ENCODE results near the gene ADGRL1. TPM values are rescaled to one million over a fixed set of nuclear protein-coding genes. Genes with fewer than 3 reads are reported as not detected.

The ADGRL1 gene
- total RNA-seq, 2 experiments from 2014 or later, result 2.6 to 8.2 TPM

- POLR2A ChIA-PET, result interaction anchor here (0.7 kb wide), 1 partner anchor 16 kb away, joined by 7 read pairs; no protein-coding TSS in a partner anchor
- intact Hi-C loops (cut with micrococcal nuclease; ENCODE audit: unreplicated experiment), result no loop called here
These were observed 53.3 kb downstream of the ADGRL1 start for GRCh38 chr19:14152713-14153112.

GRCh38 chr19:14150770-14151661, 55.0 kb downstream of the ADGRL1 start:
- Histone ChIP-seq H4K20me1 (ENCODE audit: insufficient read depth, low read length) (no peaks in the 10 kb centered on the region), H3K79me2 (ENCODE audit: insufficient read depth, low read depth, low read length) (no peaks in the 10 kb centered on the region), H3K4me3 (ENCODE audit: low read depth, low read length, poor library complexity, severe bottlenecking) (no peak overlapping the region), H3K36me3 (ENCODE audit: insufficient read depth, low read length) (no peaks in the 10 kb centered on the region), H2AFZ (ENCODE audit: low read length) (no peak overlapping the region), H3K4me1 (ENCODE audit: insufficient read depth, low read length, poor library complexity, severe bottlenecking) (no peaks in the 10 kb centered on the region), H3K4me2 (ENCODE audit: low read length) (no peak overlapping the region), H3K27ac (ENCODE audit: low read depth, low read length, poor library complexity, severe bottlenecking) (no peak overlapping the region), H3K9me2 (ENCODE audit: insufficient read depth, low read length) (no peaks in the 10 kb centered on the region), H3K9me3 (ENCODE audit: low read length) (no peaks in the 10 kb centered on the region)
- ChIA-PET POLR2A (no interaction called here), CTCF (ENCODE audit: unreplicated experiment) (no interaction called here)
- no peak for DNase-seq (ENCODE audit: low spot score)
- no TSS peak for BruUV-seq (replicated peaks)
- TF ChIP-seq EZH2phosphoT487 (IDR thresholded peaks at IDR 0.05; ENCODE audit: borderline replicate concordance, low read depth, low read length) (no peak), CTCF (conservative IDR thresholded peaks at IDR 0.05; ENCODE audit: low read length) (no peak)
- intact Hi-C loops (cut with micrococcal nuclease; ENCODE audit: unreplicated experiment), result no loop called here

More at GRCh38 chr19:14152713-14153112, 53.3 kb downstream of the ADGRL1 start:
- CTCF ChIA-PET (ENCODE audit: unreplicated experiment), result no interaction called here
- TF ChIP-seq EZH2phosphoT487 (IDR thresholded peaks at IDR 0.05; ENCODE audit: borderline replicate concordance, low read depth, low read length) (no peak), CTCF (conservative IDR thresholded peaks at IDR 0.05; ENCODE audit: low read length) (0 out of 2 replicates have a peak, but pooled peaks have one; percentile 11)
- BruUV-seq (replicated peaks), result no TSS peak
- H3K9me2 ChIP-seq (ENCODE audit: insufficient read depth, low read length), result no peaks in the 10 kb centered on the region
- no peaks in the 10 kb centered on the region for H3K4me1 ChIP-seq (ENCODE audit: insufficient read depth, low read length, poor library complexity, severe bottlenecking)
- peak; percentile 21 for DNase-seq (ENCODE audit: low spot score)
- H3K4me3 ChIP-seq (ENCODE audit: low read depth, low read length, poor library complexity, severe bottlenecking), result no peak overlapping the region
- H4K20me1 ChIP-seq (ENCODE audit: insufficient read depth, low read length), result no peaks in the 10 kb centered on the region
- H3K27ac ChIP-seq (ENCODE audit: low read depth, low read length, poor library complexity, severe bottlenecking), result no peak overlapping the region
- H3K9me3 ChIP-seq (ENCODE audit: low read length), result no peaks in the 10 kb centered on the region
- no peak overlapping the region for H3K4me2 ChIP-seq (ENCODE audit: low read length)
- no peak overlapping the region for H2AFZ ChIP-seq (ENCODE audit: low read length)
- H3K79me2 ChIP-seq (ENCODE audit: insufficient read depth, low read depth, low read length), result no peaks in the 10 kb centered on the region
- H3K36me3 ChIP-seq (ENCODE audit: insufficient read depth, low read length), result no peaks in the 10 kb centered on the region

Data from OCI-LY7 (cell line).